ENCODE results near the gene TSKU.
"Not testable (repeated sequence)": the region's sequence is repeated elsewhere in the genome, so short reads cannot be mapped to it uniquely, and the experiment has no call there.

Gene TSKU

DNA sequence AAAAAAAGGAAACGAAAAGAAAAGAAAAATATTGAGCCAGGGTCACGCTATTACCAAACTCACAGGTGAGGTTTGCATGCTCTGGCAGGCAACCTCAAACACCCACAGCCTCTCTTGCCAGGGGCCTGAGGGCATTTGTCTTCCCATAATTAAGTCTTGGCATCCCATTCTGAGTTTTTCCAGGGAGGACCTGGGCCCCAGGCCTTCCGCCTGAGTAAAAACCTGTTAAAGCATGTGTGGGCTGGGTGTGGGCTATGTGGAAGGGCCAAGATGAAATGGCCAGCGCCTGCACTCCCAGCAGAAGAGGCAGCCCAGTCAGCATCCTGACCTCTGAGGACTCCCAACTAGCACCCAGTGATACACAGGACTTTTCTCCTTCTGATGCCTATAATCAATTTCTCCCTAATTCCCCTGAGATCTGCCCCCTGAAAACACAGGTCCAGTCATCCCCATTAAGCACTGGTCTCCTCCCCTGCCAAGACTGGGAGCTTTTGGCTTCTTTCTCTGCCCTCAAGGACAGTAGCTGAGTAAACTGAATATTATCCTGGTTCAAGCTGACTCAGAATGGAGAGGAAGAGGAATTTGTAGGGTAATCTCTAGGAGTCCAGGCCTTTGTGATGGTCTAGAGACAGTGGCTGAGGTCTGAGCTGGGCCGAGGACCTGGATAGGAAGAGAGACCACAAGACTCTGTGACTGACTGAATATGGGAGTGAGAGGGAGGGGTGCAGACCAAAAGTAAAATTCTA is 42.0 kb downstream of the TSKU start:
- no peak for DNase-seq (ENCODE audit: low spot score)

DNA sequence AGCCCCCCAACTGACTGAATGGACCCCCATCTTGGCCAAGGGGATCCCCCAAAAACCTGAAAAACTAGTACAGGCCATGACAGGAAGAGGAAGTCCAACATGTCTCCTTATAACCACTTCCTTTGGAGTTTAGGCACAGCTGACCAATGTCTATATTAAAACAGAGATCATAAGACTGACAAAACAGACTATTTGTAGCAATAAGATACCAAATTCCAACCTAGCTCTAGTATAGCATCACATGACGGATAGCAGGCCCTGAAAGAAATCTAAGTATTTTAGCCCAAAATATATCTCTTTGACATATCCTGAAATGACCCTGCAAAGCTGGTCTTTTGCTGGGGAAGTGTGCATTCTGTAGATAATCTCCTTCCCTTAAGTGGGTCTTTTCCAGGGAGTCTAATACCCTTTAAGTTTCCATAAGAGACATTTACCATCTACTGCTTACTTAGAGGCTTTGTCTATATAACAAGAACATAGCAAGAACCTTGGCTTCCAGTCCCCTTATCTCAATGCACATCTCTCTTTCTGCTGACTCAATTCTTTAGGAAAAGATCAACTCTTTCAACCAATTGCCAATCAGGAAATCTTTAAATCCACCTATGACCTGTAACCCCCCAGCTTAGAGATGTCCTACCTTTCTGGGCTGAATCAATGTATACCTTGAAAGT is 42.7 kb downstream of the TSKU start:
- no peak for DNase-seq (ENCODE audit: low spot score)

GRCh38 chr11:76826508-76826907 is 43.4 kb downstream of the TSKU start:
- not testable (repeated sequence) for DNase-seq (ENCODE audit: low spot score)

- not testable (repeated sequence) for DNase-seq (ENCODE audit: low spot score)
Measured at GRCh38 chr11:76827005-76827404, 43.8 kb downstream of the TSKU start.

DNA sequence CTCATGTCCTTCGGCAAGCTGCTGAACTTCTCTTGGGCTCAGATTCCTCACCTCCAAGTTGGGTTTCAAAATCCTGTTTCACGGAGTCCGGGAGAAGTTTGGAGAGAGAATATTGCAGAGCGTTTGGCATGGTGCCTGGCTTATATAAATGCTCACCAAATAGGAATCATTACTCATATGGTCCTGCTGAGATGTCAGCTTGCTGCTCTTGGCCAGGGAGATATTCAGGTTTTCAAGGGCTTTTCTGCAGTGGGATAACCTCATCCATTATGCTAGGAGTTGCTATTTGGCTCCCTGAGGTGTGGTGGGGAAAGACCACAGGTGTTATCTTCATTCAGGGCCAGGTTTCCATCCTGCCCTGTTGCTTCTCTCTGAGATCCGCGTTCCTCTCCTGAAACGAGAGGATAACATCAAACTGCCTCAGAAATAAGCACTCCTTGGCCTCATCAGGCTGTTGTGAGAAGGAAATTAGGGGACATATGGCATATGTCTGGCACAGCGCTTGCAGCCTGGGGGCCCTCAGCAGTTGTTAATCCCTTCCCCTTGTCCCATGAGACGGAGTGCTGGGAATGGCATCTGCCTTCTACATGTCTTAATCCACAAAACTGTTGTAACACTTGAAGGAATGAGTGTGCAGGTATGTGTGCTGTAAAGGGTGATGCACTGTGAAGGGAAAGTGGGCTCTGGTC is 47.6 kb downstream of the TSKU start:
- DNase-seq (ENCODE audit: low spot score) = no peak

DNA sequence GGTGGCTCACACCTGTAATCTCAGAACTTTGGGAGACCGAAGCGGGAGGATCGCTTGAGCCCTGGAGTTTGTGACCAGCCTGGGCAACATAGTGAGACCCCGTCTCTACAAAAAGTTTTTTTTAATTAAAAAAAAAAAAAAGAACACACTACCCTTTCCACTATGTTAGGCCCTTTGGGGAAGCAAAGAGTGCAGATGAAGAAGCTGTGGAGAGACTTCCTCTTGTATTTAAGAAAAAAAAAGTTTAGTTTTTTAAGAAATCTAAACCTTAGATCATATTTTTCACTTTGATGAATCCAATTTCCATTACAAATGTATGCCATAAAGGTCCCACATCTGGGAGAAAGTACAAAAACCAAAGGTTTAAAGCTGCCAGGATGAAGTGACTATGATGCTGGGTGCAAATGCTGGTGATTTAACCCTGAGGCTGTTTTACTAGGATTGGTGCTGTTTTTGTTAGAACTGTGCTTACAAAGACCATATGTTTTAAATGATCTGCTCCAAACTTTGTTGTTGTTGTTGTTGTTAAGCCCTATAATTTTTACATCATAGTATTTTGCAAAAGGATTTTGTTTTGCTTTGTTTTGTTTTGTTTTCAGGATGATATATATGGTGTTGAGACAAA is 48.6 kb downstream of the TSKU start:
- DNase-seq (ENCODE audit: low spot score) = no peak

DNA sequence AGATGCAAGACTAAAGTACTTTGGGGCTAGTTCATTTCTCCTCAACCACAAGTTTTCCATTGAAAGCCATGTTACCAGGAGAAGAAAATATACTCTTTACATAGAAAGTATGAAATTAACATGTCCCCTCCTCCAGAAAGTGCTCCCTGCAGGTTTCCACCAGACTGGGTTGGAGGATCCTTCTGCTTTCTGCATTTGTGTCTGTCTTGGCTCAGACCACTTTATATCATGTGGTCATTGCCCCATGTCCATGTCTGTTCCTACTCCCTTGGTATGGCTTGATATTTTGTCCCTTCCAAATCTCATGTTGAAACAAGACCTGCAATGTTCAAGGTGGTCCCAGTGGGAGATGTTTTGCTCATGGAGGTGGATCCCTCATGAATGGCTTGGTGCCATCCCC is 49.2 kb downstream of the TSKU start:
- DNase-seq (ENCODE audit: low spot score) = no peak

- DNase-seq (ENCODE audit: low spot score) = no peak
Measured at GRCh38 chr11:76834151-76834550, 51.0 kb downstream of the TSKU start.

- DNase-seq (ENCODE audit: low spot score) = no peak
Measured at GRCh38 chr11:76835036-76835435, 51.9 kb downstream of the TSKU start.

DNA sequence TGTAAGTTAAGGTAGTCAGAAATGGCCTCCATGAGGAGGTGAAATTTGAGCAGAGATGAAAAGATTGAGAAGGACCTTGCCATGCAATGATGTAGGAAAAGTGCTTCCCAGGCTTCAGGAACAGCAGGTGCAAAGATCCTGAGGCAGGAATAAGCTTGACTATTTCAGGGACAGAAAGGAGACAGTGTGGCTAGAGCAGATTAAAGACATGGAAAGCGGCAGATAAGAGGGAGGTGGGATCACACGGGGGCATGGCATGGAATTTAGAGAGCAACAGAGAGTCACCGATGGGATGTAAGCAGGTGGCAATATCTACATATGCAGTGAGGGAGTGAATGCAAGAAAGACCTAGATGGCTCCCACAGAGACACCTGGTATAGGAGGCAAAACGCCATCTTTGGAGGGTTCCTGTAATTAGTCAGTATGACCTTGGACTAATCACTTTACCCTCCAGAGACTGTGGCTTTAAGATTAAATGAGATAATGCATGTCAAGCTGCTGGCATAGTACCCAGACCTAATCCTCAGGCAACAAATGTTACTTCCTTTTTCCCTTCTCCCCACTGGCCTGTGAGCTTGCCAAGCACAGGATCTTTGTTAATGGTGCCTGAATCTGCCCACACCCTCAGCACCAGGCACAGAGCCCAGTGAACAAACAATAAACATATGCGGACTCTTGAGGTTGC is 52.9 kb downstream of the TSKU start:
- DNase-seq (ENCODE audit: low spot score) = no peak

- DNase-seq (ENCODE audit: low spot score) = no peak
Measured at GRCh38 chr11:76836613-76837291, 53.6 kb downstream of the TSKU start.

DNA sequence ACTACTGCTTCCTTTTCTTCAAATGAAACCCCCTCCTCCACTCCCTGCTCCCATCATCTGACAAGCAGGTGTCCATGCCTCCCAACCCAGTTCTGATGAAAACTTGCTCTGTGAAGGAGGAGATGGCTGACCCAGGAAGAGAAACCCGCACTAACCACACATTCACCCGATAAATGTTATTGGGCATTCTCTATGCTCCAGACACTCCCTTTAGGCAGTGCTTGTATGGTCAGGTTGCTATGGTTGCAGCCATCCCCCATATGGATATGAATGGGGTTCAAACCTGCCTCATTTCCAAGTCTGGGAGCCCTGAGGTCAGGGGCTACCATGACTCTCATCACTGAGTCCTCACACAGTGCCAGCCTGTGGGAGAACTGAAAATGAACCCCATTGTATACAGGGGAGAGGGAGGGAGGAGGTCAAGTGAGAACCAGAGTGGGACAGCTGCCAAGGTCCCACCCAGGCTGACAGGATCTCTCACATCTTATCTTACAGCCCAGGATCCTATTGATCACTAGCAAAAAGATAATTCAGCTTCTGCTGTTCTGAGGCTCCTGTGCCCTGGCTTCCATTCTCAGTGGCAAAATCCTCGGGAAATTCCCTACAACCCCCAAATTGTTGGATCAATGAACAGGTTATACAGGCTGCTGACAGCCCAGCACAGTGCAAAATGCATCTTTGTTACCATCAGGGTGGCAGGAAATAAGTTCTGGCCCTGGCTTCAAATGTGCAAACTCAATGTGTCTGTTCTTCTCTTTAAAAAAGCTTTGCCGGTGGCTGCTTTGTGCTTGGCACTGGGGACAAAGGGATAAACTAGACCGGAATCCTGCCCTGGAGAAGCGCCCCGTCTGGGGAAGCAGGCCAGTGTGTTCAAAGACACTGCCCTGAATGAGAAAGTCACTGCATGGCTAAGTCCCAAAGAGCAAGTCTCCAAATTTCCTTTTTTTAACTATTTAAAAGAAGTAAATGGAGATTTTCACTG is 54.8 kb downstream of the TSKU start:
- no peak for DNase-seq (ENCODE audit: low spot score)

DNA sequence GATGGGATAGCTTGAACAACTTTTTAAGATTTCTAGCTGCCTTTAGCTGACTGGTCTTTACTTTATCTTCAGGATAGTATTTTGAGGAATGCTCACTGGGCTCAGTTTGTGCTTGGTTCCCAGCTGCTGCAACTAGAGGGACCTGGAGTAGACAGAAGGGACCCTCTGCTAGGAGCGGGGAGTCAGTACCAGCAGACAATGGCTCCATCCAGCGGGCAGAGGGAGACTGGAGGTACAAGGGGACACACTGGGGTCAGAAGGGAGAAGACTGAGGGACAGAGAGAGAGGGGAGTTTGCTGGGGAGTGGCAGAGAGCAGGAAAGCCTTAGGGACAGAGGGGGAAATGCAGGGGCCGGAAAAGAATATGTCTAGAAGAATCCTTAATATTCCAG is 55.5 kb downstream of the TSKU start:
- peak; percentile 68 for DNase-seq (ENCODE audit: low spot score)

- no peak for DNase-seq (ENCODE audit: low spot score)
Measured at GRCh38 chr11:76839311-76839710, 56.2 kb downstream of the TSKU start.

DNA sequence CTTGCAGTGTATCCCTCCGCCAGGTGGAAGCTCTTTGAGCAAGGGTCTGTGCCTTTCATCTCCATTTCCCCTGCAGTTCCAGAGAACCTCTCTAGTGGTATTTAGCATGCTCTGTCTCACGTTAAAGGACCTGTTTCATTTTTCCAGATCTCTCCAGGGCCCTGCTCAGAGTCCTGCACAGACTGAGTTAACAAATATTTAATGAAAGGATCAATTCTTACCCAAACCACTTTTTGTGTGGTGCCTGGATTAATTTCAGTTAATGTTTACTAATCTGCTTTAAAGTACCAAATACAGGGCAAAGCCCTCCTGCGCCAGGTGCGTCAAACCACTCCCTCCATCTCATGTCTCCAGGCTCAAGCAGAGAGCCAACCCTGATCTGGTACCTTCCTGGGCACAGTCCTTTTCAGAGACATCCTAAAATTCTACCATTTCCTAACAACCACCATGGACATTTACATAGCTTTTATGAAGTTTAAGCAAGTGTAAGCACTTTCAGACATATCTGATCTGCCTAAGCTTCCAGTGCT is 58.8 kb downstream of the TSKU start:
- DNase-seq (ENCODE audit: low spot score) = no peak

GRCh38 chr11:76843907-76844306 is 60.8 kb downstream of the TSKU start:
- no peak for DNase-seq (ENCODE audit: low spot score)

DNA sequence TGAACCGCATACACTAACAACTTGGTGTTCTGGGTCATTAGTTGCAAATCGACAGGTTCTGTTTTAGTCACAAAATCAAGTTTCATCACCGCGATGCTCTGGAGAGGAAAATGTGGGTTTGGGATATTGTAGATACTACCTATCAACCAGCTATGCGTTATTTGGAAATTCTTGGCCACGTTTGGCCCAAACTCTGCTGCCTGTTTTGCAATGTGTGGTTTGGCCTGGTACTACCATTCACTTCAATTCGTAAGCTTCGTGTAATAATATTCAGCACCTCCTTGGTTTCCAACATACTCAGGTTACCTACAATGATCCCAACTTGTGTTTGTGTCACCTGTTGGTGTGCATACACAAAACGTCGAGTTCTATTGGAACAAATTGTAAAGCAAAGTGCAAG is 61.4 kb downstream of the TSKU start:
- no peak for DNase-seq (ENCODE audit: low spot score)

- DNase-seq (ENCODE audit: low spot score) = no peak
Measured at GRCh38 chr11:76845069-76845468, 61.9 kb downstream of the TSKU start.

DNA sequence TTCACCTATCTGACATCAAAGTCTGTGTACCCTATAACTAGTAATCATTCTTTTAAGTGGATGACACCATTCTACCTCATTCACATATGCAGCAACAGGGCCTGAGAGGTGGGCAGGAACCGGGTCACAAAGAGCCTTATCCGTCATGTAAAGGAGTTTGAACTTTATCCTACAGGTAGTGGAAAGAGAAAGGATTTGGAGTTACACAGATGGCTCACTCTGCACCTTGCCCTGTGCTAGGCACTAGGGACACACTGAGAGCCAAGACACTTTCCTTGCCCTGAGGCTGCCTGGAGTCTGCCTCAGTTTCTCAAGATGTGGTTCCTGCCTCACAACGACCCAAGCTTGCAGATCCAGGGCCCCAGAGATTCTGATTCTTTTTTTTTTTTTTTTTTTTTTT is 63.3 kb downstream of the TSKU start:
- no peak for DNase-seq (ENCODE audit: low spot score)

All from iPS-NIHi11 (cell line).